ENCODE results near the gene FTO. TPM values are rescaled to one million over a fixed set of nuclear protein-coding genes. Genes with fewer than 3 reads are reported as not detected.

FTO gene
- polyA plus RNA-seq, 3 donors, result 16.8 to 51.0 (median 37.7) TPM

DNA sequence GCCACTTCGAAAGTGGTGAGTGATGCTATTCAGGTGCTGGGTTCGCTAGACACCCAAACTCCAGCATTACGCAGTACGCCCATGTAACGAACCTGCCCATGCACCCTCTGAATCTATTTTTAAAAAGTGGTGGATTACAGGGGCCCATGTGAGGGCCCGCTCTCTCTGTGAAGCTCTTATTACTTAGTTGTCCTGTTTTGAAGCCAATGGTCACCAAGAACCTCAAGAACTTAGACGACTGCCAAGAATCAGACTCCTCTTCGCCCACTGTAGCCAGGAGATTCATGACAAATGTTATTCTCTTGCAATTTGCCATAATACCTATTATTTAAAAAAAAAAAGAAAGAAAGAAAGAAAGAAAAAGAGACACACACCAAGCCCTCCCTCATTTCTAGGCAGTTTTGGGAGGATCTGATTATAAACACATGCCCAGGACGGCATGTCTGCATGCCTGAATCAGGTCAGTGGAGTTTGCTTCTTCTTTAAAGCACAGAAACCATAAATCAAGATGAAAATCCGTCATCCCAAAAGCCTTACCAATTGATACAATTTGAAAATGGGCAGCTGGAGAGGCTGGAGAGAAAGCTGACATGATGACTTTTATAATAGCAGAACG, 474.0 kb downstream of the FTO start:
- Histone ChIP-seq H3K27ac (ENCODE audit: low read depth in 1 of 2, low read length in 2 of 2) (no peak overlapping the region), H3K9me3 (replicated peaks in 1 of 2; ENCODE audit: control insufficient read depth in 1 of 2, insufficient read depth in 1 of 2, low read length in 2 of 2) (no peaks in the 10 kb centered on the region), H3K36me3 (replicated peaks in 1 of 2; ENCODE audit: control insufficient read depth in 1 of 2, insufficient read depth in 2 of 2, low read length in 2 of 2) (no peaks in the 10 kb centered on the region), H3K27me3 (ENCODE audit: control insufficient read depth in 2 of 2, insufficient read depth in 2 of 2, low read length in 2 of 2) (no peaks in the 10 kb centered on the region), H3K79me2 (ENCODE audit: insufficient read depth, low read length) (no peaks in the 10 kb centered on the region), H4K20me1 (ENCODE audit: insufficient read depth, low read length) (no peaks in the 10 kb centered on the region), H3K4me1 (ENCODE audit: control insufficient read depth in 1 of 2, insufficient read depth in 2 of 2, low read length in 2 of 2) (peaks cover 0 to 8% of the 10 kb centered on the region in 2 donors), H3K9ac (ENCODE audit: insufficient read depth, low read length, poor library complexity, severe bottlenecking) (no peak overlapping the region), H3K4me3 (replicated peaks in 1 of 3; ENCODE audit: low read depth in 2 of 3, low read length in 3 of 3) (no peak overlapping the region), H2AFZ (ENCODE audit: insufficient read depth, low read depth, low read length, poor library complexity, severe bottlenecking) (no peak overlapping the region), H3K4me2 (replicated peaks; ENCODE audit: extremely low read depth, low read length, poor library complexity, severe bottlenecking) (no peak overlapping the region)
- H3K27ac Mint-ChIP-seq, result no peak overlapping the region
- H3K4me1 Mint-ChIP-seq, result peaks cover 12% of the 10 kb centered on the region
- H3K4me3 Mint-ChIP-seq, result no peak overlapping the region
- H3K36me3 Mint-ChIP-seq, result no peaks in the 10 kb centered on the region
- H3K27me3 Mint-ChIP-seq (ENCODE audit: low read depth in 3 of 3), result peaks cover 0 to 12% (median 5%) of the 10 kb centered on the region in 3 donors
- TF ChIP-seq, protein P1, sequence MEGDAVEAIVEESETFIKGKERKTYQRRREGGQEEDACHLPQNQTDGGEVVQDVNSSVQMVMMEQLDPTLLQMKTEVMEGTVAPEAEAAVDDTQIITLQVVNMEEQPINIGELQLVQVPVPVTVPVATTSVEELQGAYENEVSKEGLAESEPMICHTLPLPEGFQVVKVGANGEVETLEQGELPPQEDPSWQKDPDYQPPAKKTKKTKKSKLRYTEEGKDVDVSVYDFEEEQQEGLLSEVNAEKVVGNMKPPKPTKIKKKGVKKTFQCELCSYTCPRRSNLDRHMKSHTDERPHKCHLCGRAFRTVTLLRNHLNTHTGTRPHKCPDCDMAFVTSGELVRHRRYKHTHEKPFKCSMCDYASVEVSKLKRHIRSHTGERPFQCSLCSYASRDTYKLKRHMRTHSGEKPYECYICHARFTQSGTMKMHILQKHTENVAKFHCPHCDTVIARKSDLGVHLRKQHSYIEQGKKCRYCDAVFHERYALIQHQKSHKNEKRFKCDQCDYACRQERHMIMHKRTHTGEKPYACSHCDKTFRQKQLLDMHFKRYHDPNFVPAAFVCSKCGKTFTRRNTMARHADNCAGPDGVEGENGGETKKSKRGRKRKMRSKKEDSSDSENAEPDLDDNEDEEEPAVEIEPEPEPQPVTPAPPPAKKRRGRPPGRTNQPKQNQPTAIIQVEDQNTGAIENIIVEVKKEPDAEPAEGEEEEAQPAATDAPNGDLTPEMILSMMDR (IDR thresholded peaks at IDR 0.05), result no peak
- intact Hi-C loops (cut with micrococcal nuclease), result no loop called here
- whole genome bisulfite sequencing (ENCODE audit: insufficient coverage), result 67% methylated on average over 1 of the region's 11 CpGs
- DNase-seq, result no peak
- H3K9me3 Mint-ChIP-seq, result peaks cover 0 to 2% (median 0%) of the 10 kb centered on the region in 7 donors

DNA sequence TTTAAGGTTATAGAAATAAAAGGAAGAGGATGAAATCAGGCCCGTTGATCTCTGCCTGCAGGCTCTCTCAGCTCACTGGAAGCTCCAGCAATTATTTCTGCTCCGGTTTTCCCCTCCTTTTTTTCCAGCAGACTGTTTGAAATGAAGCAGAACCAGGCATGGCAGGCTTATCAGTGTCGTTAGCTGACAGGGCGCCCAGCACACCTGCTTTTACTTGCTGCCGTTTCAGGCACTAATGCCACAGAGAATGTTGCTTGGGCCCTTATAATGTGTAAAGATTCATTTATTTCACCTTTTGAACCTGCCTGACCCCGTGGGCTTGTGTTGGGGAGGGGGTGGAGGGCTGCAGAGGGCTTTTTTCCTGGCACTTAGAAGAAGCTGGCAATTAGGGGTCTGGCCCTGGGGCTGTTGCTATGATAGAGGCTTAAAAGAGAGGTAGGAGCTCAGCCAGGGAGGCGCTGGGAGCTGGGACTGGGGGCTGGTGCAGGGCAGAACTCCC, 474.6 kb downstream of the FTO start:
- intact Hi-C loops (cut with micrococcal nuclease), result no loop called here
- Histone ChIP-seq H4K20me1 (ENCODE audit: insufficient read depth, low read length) (no peaks in the 10 kb centered on the region), H2AFZ (ENCODE audit: insufficient read depth, low read depth, low read length, poor library complexity, severe bottlenecking) (no peak overlapping the region), H3K36me3 (replicated peaks in 1 of 2; ENCODE audit: control insufficient read depth in 1 of 2, insufficient read depth in 2 of 2, low read length in 2 of 2) (no peaks in the 10 kb centered on the region), H3K9ac (ENCODE audit: insufficient read depth, low read length, poor library complexity, severe bottlenecking) (no peak overlapping the region), H3K79me2 (ENCODE audit: insufficient read depth, low read length) (no peaks in the 10 kb centered on the region), H3K4me2 (replicated peaks; ENCODE audit: extremely low read depth, low read length, poor library complexity, severe bottlenecking) (no peak overlapping the region), H3K4me1 (ENCODE audit: control insufficient read depth in 1 of 2, insufficient read depth in 2 of 2, low read length in 2 of 2) (peaks cover 0 to 8% of the 10 kb centered on the region in 2 donors), H3K9me3 (replicated peaks in 1 of 2; ENCODE audit: control insufficient read depth in 1 of 2, insufficient read depth in 1 of 2, low read length in 2 of 2) (no peaks in the 10 kb centered on the region), H3K27ac (ENCODE audit: low read depth in 1 of 2, low read length in 2 of 2) (no peak overlapping the region), H3K4me3 (replicated peaks in 1 of 3; ENCODE audit: low read depth in 2 of 3, low read length in 3 of 3) (no peak overlapping the region), H3K27me3 (ENCODE audit: control insufficient read depth in 2 of 2, insufficient read depth in 2 of 2, low read length in 2 of 2) (no peaks in the 10 kb centered on the region)
- Mint-ChIP-seq H3K9me3 (peaks cover 0 to 2% (median 0%) of the 10 kb centered on the region in 7 donors), H3K4me1 (peaks cover 12% of the 10 kb centered on the region), H3K27ac (no peak overlapping the region), H3K4me3 (no peak overlapping the region), H3K27me3 (ENCODE audit: low read depth in 3 of 3) (peaks cover 0 to 10% (median 5%) of the 10 kb centered on the region in 3 donors), H3K36me3 (no peaks in the 10 kb centered on the region)
- no peak for DNase-seq
- TF ChIP-seq, protein P1 (IDR thresholded peaks at IDR 0.05), result no peak
- 66% methylated on average over 7 of the region's 7 CpGs for WGBS (ENCODE audit: insufficient coverage)

All from CD14-positive monocyte (primary cell).